Measurements from ENCODE around the gene PTDSS2.

The PTDSS2 gene

DNA sequence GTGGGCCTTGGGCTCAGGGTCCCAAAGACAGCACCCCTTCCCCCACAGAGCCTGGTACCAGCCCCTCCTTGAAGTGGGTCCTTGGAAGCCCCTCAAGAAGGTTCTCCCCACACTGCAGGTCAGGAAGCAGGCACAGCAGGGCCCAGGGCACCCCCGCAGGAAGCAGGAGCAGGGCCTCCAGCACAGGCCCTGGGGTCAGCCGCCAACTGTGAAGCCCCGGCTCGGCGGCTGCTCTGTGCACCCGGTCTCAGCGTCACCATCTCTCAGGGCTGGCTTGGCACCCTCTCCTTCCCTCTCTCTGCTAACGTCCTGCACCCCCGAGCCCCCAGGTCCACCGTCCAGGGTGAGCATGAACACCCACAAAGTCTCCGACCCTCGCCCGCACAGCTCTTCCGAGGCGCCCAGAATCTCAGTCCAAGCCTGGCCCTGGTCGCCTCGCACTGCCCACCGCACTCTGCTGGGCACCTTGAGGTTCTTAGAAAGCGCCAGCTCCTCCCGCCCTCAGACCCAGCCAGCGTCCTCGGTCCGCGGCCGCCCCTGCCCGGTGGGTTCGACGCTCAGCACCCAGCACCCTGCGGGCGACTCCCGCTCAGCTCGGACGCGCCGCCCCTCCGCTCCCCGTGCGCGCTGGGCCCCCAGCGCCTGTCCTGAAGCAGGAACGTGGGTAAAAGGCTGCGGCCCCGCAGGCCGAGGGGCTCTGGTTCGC lies 33.9 kb upstream of the PTDSS2 start:
- H3K4me3 ChIP-seq (ENCODE audit: low read depth, low read length): peak overlapping the region; percentile 49
- TF ChIP-seq, protein P1, sequence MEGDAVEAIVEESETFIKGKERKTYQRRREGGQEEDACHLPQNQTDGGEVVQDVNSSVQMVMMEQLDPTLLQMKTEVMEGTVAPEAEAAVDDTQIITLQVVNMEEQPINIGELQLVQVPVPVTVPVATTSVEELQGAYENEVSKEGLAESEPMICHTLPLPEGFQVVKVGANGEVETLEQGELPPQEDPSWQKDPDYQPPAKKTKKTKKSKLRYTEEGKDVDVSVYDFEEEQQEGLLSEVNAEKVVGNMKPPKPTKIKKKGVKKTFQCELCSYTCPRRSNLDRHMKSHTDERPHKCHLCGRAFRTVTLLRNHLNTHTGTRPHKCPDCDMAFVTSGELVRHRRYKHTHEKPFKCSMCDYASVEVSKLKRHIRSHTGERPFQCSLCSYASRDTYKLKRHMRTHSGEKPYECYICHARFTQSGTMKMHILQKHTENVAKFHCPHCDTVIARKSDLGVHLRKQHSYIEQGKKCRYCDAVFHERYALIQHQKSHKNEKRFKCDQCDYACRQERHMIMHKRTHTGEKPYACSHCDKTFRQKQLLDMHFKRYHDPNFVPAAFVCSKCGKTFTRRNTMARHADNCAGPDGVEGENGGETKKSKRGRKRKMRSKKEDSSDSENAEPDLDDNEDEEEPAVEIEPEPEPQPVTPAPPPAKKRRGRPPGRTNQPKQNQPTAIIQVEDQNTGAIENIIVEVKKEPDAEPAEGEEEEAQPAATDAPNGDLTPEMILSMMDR (conservative IDR thresholded peaks at IDR 0.05; ENCODE audit: low read depth, low read length): no peak
- DNase-seq (ENCODE audit: low read depth): no peak

DNA sequence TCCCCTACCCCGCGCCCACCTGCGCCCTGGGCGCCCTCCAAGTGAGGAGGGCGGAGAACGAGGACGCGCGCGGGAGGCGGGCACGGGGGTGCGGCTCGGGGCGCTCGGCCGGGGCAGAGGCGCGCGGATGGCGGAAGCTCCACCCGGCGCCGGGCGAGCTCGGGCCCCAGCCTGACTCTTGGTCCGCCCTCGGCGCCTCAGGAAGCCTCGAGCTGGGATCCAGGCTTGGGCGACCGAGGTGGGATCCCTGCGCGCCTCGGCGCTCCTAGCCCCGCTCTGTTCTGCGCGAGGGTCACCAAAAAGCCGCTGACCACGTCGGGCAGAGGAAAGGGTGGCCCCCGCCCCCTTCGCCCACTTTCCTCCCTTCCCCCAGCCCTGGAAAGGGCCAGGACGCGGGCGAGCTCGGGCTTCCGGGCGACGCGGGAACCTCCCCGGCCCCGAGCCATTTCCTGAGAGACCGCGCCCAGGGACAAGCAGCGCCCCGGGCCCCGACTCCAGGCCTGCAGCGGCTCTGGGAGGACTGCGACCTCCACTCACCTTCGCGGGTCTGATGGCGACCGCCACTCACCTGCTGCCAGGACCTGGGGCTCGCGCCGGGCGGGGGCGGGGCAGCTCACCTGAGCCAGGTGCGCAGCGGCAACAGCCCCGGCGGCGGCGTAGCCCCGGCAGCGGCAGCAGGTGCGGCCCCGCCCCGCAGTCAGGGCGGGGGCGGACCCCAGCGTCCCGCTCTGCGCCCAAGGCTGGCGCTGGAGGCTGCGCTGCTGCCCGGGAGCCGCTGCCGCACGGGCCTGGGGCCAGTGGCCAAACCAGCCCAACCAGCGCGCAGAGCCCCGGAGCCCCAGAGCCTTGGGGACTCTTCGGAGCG lies 33.1 kb upstream of the PTDSS2 start:
- H3K4me3 ChIP-seq (ENCODE audit: low read depth, low read length): peak overlapping the region; percentile 49
- DNase-seq (ENCODE audit: low read depth): no peak
- TF ChIP-seq, protein P1 (conservative IDR thresholded peaks at IDR 0.05; ENCODE audit: low read depth, low read length): no peak

DNA sequence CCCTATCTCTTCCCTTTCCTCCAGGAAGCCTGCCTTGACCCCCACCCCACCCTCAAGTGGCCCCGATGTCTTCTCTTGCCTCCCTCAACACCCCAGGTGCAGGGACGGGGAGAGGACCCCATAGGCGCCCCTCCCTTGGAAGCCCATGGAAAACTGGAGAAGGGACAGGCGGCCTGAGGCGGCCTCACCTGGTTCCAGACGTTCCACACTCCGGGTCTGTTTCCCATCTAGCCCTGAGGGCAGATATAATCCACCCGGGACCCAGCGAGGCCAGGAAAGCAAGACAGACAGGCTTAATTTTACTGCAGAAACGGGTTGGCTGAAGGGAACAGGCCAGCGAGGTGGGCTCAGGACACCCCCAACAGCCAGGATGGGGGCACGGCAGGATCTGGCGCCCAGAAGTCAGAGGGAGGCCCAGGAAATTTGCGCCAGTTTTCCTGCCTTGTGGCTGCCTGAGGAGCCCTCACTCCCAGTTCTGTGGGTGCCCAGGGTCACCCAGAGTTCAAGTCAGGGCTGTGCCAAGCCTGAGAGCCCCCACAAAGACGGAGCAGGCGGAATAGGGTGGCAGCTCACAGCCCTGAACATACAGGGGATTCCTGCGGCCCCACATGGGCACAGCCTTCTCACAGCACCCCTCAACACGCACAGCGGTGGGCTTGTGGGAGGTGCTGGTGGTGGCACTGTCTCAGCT lies 32.3 kb upstream of the PTDSS2 start:
- DNase-seq (ENCODE audit: low read depth): no peak
- TF ChIP-seq, protein P1 (conservative IDR thresholded peaks at IDR 0.05; ENCODE audit: low read depth, low read length): no peak
- H3K4me3 ChIP-seq (ENCODE audit: low read depth, low read length): no peak overlapping the region

DNA sequence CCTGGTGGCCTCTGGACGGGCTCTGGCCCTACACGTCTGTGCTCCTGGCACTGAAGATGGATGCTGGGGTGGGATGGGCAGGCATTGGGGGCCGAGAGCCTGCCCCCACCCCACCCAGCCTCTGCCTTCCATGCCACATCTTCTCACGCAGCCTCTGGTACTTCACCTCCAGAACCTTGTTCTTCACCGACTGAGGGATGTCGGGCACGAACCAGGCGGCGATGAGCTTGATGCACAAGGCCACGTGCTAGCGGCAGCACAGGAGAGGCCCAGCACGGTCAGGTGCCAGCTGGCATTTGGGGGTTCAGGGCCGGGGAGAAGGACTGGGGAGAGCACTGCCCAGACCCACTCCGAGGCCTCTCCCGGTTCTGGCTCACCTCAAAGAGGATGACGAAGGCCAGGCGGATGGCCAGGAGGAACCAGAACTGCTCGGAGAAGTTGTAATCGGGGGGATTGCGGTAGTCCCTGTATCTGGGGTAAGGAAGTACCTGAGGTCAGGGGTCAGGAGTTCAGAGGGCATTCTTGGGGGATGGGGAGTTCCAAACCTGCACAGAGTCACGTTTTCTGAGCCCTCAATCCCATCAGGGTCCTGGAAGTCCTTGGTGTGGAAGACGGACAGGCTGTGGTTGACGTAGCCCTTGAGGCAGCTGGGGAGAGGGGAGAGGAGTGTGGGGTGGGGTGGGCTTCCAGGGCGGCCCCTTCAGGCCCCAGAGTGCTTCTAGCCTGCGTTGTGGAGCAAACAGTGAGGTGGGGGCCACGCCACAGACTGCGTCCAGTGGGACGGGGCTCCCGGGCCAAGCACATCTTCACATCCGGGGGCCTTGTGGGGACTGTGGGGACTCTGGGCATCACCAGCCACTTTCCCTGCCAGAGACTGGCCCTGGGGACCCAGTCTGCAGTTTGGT lies 31.5 kb upstream of the PTDSS2 start:
- DNase-seq (ENCODE audit: low read depth): no peak
- TF ChIP-seq, protein P1 (conservative IDR thresholded peaks at IDR 0.05; ENCODE audit: low read depth, low read length): no peak
- no peak overlapping the region for H3K4me3 ChIP-seq (ENCODE audit: low read depth, low read length)

DNA sequence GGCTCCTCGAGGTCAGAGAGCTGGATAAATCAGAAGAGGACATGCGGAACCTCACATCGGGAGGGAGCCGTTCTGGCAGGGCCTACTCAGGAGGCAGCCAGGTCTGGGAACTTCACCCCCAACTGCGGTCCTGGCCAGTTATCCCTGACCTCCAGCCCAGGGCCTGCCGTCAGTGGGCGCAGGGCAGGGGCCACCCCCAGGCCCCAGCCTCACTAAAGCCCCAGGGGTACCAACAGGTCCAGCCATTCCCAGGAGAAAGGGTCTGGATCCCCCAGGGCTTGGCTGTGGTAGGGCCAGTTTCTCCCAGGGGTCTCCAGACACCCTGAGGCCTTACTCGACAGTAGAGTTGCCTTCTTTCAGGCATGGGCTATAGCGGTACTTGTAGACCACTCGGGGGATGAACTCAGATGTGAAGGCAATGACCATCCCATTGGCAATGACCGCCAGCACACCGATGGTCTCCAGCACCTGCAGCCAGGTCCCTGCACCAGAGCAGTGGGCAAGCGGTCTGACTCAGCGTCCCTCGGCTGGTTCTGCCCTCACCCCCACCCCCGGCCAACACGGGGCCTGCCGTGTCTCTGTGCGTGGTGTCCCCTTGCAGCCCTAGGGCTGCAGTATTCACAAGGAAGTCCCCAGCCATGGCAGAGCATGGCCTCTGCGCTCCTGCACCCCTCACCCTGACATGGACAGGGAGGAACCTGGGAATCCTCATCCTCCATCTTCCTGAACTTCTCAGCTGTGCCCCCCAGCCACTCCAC lies 30.7 kb upstream of the PTDSS2 start:
- H3K4me3 ChIP-seq (ENCODE audit: low read depth, low read length): no peak overlapping the region
- no peak for DNase-seq (ENCODE audit: low read depth)
- TF ChIP-seq, protein P1 (conservative IDR thresholded peaks at IDR 0.05; ENCODE audit: low read depth, low read length): no peak

Measured in choroid plexus epithelial cell (primary cell).